GM19240 (cell line): Measurements from ENCODE around the gene OTUB1.

Experiments used
- DNase-seq: peaks from one replicate; pipeline ENCODE4 v3.0.0; 2011; ENCODE audit warnings: low spot score; ENCODE audit not compliant: insufficient read length

Gene OTUB1

GRCh38 chr11:63974259-63975143 is 11.7 kb upstream of the OTUB1 start, which contains the start of gene COX8A:
COX8A (plus strand) TSS chr11:63974620; CDS start chr11:63974681, 61 bp downstream.
- peak; percentile 96 for DNase-seq

- DNase-seq = no peak
These were observed 7.5 kb upstream of the OTUB1 start for GRCh38 chr11:63978551-63979239.

- no peak for DNase-seq
These were observed 6.8 kb upstream of the OTUB1 start for GRCh38 chr11:63979426-63979825.

- DNase-seq = peak; percentile 56
These were observed 454 bp upstream of the OTUB1 start for GRCh38 chr11:63985812-63986155.

- DNase-seq = no peak
These were observed 785 bp downstream of the OTUB1 start for GRCh38 chr11:63986932-63987513.

GRCh38 chr11:63991558-63991957 is 5.3 kb downstream of the OTUB1 start:
- DNase-seq = no peak

- no peak for DNase-seq
These were observed 6.9 kb downstream of the OTUB1 start for GRCh38 chr11:63993100-63993499.

- DNase-seq = no peak
These were observed 7.8 kb downstream of the OTUB1 start for GRCh38 chr11:63993993-63994392.

- no peak for DNase-seq
These were observed 10.3 kb downstream of the OTUB1 start for GRCh38 chr11:63996512-63996911.

GRCh38 chr11:63997104-63997700 is 11.0 kb downstream of the OTUB1 start:
- DNase-seq = no peak

- no peak for DNase-seq
These were observed 11.6 kb downstream of the OTUB1 start for GRCh38 chr11:63997801-63998337.

GRCh38 chr11:63998558-63999348 is 12.5 kb downstream of the OTUB1 start:
- DNase-seq = no peak

- peak; percentile 37 for DNase-seq
These were observed 13.2 kb downstream of the OTUB1 start for GRCh38 chr11:63999349-64000025.

- DNase-seq = peak; percentile 84
These were observed 13.9 kb downstream of the OTUB1 start for GRCh38 chr11:64000026-64000739.

- no peak for DNase-seq
These were observed 14.7 kb downstream of the OTUB1 start for GRCh38 chr11:64000740-64001483.

- DNase-seq = no peak
These were observed 15.5 kb downstream of the OTUB1 start for GRCh38 chr11:64001484-64002420.

- no peak for DNase-seq
These were observed 17.8 kb downstream of the OTUB1 start for GRCh38 chr11:64003807-64004589.
